Stimulated activated CD4-positive, alpha-beta T cell treated with anti-CD3 and anti-CD28 coated beads, Interleukin-15, amount 100 ng/mL, for 1 hour (primary cell): ENCODE measurements around the gene BTBD7.

Experiments
- DNase-seq, 2 donors: peaks; one replicate each; pipeline ENCODE4 v3.0.0-alpha.2; 2020; ENCODE audit warnings: low read depth in 1 of 2, low spot score in 1 of 2

BTBD7 gene

GRCh38 chr14:93329965-93330608, 2.7 kb downstream of the BTBD7 start:
- no peak for DNase-seq

GRCh38 chr14:93328546-93328945, 4.3 kb downstream of the BTBD7 start:
- no peak for DNase-seq

GRCh38 chr14:93326196-93326595, 6.6 kb downstream of the BTBD7 start:
- no peak for DNase-seq

- DNase-seq = no peak
Measured at GRCh38 chr14:93323600-93324174, 9.1 kb downstream of the BTBD7 start.

DNA sequence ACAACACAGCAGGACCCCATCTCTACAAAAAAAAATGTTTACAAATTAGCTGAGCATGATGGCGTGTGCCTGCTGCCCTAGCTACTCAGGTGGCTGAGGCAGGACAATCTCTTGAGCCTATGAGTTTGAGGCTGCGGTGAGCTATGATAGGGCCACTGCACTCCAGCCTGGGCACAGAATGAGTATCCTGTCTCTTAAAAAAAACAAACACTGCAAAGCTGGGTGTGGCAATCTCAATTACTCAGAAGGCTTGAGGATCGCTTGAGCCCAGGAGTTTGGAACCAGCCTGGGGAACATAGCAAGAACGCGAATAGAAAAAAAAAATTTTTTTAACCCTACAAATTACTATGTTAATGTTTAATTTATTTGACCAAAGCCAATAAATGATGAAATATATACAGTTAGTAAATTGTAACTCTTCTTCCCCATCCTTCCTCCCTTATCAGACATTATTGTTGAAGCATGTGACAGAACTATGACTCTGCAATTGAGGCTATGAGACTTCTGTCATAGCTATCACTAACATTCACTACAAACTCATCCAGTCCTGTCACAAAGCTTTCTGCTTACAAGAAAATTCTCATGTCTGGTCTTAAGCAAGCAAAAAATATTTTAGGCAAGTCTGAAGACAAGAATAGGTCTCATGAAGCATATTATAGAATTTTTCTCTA, 9.8 kb downstream of the BTBD7 start:
- no peak for DNase-seq

DNA sequence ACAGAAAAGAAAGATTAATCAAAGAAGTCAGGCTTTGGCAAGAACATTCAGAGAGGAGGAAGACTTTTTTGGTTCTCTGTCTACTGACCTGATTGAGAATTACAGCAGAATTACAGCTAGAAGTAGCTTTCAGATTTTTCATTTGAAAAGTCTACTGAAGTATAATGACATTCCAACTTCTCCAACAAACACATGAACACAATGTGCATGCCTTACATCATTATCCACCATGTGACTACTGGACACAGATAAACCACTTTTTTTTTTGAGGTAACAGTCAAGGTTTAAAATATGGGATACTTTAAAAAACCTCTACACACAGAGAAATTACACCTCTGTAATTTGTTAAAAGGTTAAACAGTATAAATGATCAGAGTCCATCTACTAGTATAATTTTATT, 12.3 kb downstream of the BTBD7 start:
- DNase-seq = no peak

- DNase-seq = no peak
Measured at GRCh38 chr14:93319958-93320357, 12.9 kb downstream of the BTBD7 start.

DNA sequence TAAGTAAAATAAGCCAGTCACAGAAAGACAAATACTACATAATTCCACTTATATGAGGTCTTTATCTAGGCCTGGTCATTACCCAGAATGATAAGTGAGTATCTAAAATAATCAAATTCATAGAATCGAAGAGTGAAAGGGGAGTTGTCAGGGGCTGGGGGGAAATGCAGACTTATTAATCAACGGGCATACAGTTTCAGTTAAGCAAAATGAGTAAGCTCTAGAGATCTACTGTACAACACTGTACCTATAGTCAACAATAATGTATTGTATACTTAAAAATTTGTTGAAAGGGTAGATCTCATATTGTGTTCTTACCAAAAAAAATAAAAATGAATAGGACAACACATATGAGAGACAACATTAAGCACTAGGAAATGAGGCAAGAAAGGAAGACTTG, 13.3 kb downstream of the BTBD7 start:
- DNase-seq = no peak

DNA sequence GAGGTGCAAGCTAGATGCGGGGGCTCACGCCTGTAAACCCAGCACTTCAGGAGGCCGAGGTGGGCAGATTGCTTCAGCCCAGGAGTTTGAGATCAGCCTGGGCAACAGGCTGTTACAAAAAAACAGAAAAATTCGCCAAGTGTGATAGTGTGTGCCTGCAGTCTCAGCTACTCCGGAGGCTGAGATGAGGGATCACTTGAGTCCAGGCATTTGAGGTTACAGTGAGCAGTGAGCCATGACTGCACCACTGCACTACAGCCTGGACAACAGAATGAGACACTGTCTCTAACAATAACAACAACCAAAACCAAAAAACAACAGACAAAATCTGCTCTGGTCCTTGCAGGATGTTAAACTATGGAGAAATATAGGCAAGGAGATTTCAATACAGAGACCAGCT, 13.9 kb downstream of the BTBD7 start:
- no peak for DNase-seq

GRCh38 chr14:93317875-93318807, 14.7 kb downstream of the BTBD7 start:
- no peak for DNase-seq

DNA sequence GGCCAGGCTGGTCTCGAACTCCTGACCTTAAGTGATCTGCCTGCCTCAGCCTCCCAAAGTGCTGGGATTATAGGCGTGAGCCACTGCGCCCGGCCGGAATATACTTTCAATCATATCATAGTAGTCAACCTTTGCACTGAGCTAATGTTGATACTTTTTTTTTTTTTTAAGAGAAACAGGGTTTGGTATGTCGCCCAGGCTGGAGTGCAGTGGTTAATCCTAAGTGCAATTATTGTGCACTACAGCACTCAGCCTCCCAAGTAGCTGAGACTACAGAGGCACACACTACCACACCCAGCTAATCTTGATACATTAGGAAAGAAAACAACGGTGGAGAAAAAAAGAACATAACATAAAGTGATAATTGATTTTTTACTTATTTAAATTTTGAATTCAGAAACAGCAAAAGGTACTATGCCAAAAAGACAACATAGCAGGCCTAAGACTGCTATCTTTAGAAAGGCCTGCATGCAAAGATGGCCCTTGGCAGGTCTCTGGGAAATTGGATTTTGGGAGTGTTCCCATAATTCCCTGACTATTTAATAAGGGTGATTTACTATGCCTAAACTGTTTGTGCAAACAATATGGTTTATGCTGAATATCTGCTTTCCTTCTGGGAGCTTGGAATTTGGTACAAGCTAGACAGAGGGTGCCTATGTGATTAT, 15.5 kb downstream of the BTBD7 start:
- DNase-seq = no peak

DNA sequence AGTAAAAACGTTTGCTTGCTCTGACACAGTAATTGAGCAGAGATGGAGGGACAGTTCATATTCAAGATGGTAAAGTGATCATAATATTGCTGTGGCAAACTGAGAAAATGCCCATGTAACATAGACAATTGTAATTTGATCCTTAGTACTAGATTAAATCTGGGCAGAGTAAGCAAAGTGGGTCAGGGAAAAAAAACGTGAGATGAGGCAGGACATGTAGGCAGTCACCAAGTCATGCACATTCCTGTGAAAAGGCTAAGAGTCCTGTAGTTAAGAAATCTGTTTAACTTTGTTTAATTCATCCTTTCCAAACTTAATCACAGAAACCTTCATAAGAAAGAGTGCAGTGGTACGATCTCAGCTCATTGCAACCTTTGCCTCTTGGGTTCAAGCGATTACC, 16.1 kb downstream of the BTBD7 start:
- no peak for DNase-seq

- no peak for DNase-seq
Measured at GRCh38 chr14:93315575-93315974, 17.3 kb downstream of the BTBD7 start.

GRCh38 chr14:93311082-93311481, 21.8 kb downstream of the BTBD7 start:
- DNase-seq = no peak

- DNase-seq = no peak
Measured at GRCh38 chr14:93309427-93309966, 23.3 kb downstream of the BTBD7 start.

- no peak for DNase-seq
Measured at GRCh38 chr14:93308686-93309345, 24.0 kb downstream of the BTBD7 start.

DNA sequence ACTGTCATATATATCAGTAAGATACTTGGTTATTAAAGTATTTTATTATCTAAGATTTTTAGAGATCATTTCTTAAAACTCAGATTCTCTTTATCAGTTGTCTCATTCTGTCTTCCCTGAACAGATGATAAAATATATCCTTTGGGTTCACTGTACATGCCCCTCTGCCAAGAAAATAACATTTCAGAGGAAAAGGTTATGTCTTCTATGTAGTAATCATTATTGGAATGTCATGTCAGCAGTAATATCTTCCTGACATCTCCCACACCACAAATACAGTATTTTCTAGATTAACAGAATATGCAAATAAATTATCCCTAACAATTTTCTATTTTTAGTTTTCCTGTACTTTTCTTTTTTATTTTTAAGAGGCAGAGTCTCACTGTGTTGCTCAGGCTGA, 26.0 kb downstream of the BTBD7 start:
- no peak for DNase-seq

DNA sequence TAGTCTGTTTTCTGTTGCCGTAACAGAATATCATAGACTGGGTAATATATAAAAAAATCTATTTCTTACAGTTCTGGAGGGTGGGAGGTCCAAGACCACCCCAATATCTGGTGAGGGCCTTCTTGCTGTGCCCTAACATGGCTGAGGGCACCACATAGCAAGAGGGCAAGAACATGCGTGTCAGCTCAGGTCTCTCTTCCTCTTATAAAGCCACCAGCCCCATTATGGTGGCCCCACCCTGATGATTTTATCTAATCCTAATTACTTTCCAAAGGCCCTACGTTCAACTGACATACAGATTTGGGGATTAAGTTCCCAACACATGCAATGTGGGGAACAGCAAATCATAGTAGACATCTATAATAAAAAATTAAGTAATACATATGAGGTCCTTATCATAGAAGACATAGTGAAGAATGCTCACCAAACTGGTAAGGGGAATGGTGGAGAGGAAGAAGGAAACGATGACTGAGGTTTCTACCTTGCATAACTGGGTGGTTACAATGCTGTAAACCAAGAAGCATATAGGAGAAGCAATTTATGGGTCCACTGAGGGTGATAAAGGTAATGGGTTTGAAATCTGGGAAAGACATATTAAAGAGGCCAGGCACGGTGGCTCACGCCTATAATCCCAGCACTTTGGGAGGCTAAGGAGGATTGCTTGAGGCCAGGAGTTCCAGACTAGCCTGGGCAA, 27.0 kb downstream of the BTBD7 start:
- DNase-seq = no peak

- no peak for DNase-seq
Measured at GRCh38 chr14:93304771-93305170, 28.1 kb downstream of the BTBD7 start.

- no peak for DNase-seq
Measured at GRCh38 chr14:93303659-93304058, 29.2 kb downstream of the BTBD7 start.
